Fibroblast of the aortic adventitia (primary cell): Measurements from ENCODE around the gene NOC2L. TPM values are rescaled to one million over a fixed set of nuclear protein-coding genes. Genes with fewer than 3 reads are reported as not detected.
"Not testable (repeated sequence)": the region's sequence is repeated elsewhere in the genome, so short reads cannot be mapped to it uniquely, and the experiment has no call there.

Experiments
- DNase-seq: peaks from one replicate; pipeline ENCODE4 v3.0.0-alpha.2; 2010; ENCODE audit warnings: low read depth
- H3K4me3 ChIP-seq: 2 replicates; pipeline ENCODE4 v1.5.1; 2011; ENCODE audit warnings: low read depth, mild to moderate bottlenecking, control low read depth, low read length, moderate library complexity
- CTCF ChIP-seq: IDR thresholded peaks from 2 replicates; pipeline ENCODE4 v1.5.1; 2011; ENCODE audit warnings: mild to moderate bottlenecking, low read length, control low read depth, inconsistent platforms; ENCODE audit not compliant: insufficient read depth
- total RNA-seq: library from RNA; depleted of rRNA; stranded (reverse); fragments of >200 nt; gene quantifications from 2 replicates; pipeline ENCODE4 v1.2.3, GENCODE V29; 2012; ENCODE audit warnings: low replicate concordance

NOC2L gene
- total RNA-seq, 1 donor: 54.1 TPM

DNA sequence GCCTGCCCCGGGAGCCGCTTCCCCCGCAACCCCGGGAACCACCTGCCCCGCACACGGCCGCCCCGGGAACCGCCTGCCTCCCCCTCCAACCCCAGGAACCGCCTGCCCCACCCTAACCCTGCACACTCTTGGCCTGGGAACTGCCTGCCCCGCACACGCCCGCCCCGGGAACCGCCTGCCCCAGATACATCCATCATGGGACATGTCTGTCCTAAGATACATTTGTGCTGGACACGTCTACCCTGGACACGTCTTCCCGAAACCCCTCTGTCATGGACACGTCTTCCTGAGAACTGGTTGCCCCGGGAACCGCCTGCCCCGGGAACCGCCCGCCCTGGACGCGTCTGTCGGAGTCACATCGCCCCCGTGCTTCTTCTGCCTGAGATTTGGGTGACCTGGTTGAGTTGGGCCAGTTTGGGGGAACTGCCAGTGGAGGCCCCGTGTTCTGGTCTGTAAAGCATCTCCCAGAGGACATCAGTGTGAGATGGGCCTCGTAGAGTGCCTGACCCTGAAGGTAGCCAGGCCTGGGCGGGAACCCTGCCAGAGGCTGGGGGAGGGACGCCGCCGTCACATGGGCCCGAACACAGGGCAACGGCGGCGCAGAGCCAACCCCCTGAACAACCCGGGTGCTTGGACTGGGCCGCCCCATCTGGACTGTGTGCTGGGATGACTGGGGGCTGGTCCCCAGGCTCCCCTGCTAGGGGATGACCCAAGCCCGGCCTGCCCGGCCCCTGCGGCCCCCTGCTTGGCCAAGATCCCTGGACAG lies 19.2 kb upstream of the NOC2L start:
- no peak overlapping the region for H3K4me3 ChIP-seq
- no peak for TF ChIP-seq CTCF
- no peak for DNase-seq

GRCh38 chr1:976791-977190 lies 17.7 kb upstream of the NOC2L start:
- H3K4me3 ChIP-seq, DNase-seq: not testable (repeated sequence)

- DNase-seq: peak; percentile 16
- TF ChIP-seq CTCF: peak; percentile 49
- no peak overlapping the region for H3K4me3 ChIP-seq
These were observed 17.0 kb upstream of the NOC2L start for GRCh38 chr1:975896-976683.

DNA sequence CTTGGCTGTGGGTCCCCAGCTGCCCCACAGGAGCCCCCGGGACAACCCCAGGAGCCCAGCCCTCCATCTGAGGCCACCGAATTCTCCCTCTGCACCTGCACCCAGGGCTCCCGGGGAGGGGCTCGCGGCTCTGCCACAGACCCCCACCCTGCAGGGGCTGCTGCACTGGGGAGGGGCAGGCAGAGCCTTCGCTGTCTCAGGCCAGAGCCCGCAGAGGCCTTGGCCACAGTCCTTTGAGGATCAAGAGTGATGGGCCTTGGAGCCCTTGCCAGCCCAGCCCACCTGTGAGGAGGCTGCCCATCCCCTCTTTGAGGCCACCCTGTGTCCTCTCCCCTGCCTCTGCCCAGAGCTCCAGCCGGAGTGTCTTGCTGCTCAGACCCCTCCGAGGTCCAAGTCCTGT lies 16.3 kb upstream of the NOC2L start:
- H3K4me3 ChIP-seq: no peak overlapping the region
- no peak for TF ChIP-seq CTCF
- no peak for DNase-seq

GRCh38 chr1:974687-975328 lies 15.8 kb upstream of the NOC2L start:
- no peak for TF ChIP-seq CTCF
- H3K4me3 ChIP-seq: no peak overlapping the region
- DNase-seq: no peak

DNA sequence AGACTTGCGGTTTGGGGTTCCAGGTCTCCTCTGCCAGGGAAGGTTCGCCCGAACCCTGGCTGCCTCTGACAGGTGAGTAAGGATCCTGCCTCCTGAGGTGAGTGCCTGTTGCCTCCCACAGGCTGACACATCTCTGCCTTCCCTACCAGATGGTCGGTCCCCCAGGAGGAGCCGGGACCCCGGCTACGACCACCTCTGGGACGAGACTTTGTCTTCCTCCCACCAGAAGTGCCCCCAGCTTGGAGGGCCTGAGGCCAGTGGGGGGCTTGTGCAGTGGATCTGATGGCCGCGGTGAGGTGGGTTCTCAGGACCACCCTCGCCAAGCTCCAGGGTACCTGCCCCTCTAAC lies 15.2 kb upstream of the NOC2L start:
- no peak overlapping the region for H3K4me3 ChIP-seq
- no peak for TF ChIP-seq CTCF
- no peak for DNase-seq
